Fibroblast of the aortic adventitia (primary cell): ENCODE data around the gene TSHZ1. TPM values are rescaled to one million over a fixed set of nuclear protein-coding genes. Genes with fewer than 3 reads are reported as not detected.

Source experiments
- DNase-seq: peaks from one replicate; pipeline ENCODE4 v3.0.0-alpha.2; 2010; ENCODE audit warnings: low read depth
- H3K4me3 ChIP-seq: 2 replicates; pipeline ENCODE4 v1.5.1; 2011; ENCODE audit warnings: low read depth, mild to moderate bottlenecking, control low read depth, low read length, moderate library complexity
- total RNA-seq: library from RNA; depleted of rRNA; stranded (reverse); fragments of >200 nt; gene quantifications from 2 replicates; pipeline ENCODE4 v1.2.3, GENCODE V29; 2012; ENCODE audit warnings: low replicate concordance
- TF ChIP-seq, protein P1 (sequence below): IDR thresholded peaks from 2 replicates; pipeline ENCODE4 v1.5.1; 2011; ENCODE audit warnings: mild to moderate bottlenecking, low read length, control low read depth, inconsistent platforms; ENCODE audit not compliant: insufficient read depth

The TSHZ1 gene
- total RNA-seq, 1 donor, result 7.9 TPM

- TF ChIP-seq, protein P1, sequence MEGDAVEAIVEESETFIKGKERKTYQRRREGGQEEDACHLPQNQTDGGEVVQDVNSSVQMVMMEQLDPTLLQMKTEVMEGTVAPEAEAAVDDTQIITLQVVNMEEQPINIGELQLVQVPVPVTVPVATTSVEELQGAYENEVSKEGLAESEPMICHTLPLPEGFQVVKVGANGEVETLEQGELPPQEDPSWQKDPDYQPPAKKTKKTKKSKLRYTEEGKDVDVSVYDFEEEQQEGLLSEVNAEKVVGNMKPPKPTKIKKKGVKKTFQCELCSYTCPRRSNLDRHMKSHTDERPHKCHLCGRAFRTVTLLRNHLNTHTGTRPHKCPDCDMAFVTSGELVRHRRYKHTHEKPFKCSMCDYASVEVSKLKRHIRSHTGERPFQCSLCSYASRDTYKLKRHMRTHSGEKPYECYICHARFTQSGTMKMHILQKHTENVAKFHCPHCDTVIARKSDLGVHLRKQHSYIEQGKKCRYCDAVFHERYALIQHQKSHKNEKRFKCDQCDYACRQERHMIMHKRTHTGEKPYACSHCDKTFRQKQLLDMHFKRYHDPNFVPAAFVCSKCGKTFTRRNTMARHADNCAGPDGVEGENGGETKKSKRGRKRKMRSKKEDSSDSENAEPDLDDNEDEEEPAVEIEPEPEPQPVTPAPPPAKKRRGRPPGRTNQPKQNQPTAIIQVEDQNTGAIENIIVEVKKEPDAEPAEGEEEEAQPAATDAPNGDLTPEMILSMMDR, result no peak
- no peak for DNase-seq
- no peak overlapping the region for H3K4me3 ChIP-seq
Observed at GRCh38 chr18:75165926-75166325, 44.7 kb upstream of the TSHZ1 start.

- TF ChIP-seq, protein P1, result no peak
- no peak overlapping the region for H3K4me3 ChIP-seq
- DNase-seq, result no peak
Observed at GRCh38 chr18:75167137-75167536, 43.5 kb upstream of the TSHZ1 start.

DNA sequence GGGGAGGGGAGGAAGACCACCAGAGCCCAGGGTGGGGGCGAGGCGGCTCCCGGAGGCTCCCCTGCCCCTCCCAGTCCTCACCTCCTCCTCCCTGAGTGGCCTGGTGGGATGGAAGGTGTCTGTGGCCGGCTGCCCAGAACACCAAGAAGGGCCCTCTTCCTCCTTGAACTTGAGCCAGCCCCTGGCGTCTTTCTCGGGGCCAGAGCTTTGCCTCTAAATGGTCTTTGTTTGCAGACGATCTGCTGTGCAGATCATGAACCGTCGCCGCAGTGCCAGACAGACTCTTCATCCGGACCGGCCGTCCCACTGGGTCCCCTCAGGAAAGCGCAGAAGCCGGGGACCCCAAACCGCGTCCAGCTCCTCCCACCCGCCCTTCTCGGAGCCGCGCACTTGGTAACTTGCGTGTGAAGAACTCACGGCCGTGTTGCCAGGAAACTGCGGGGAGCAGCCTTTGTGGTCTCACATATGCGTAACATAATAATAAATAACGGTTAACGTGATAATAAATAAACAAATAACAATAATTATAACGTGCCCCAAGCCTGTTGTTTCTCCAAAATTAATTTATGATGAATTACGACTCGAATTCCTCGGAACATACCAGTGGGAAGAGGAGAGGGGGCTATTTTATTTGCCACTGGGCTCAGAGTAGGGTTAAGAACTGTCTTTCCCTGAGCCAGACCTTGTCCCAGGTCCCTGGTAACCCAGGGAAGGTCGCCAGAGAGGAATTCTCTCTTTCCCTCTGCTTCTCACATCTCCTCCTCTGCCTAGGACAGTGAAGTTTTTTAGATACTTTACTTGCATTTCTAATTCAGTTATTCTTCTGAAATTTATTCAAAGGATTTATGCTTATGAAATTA, 42.6 kb upstream of the TSHZ1 start:
- H3K4me3 ChIP-seq, result no peak overlapping the region
- DNase-seq, result no peak
- TF ChIP-seq, protein P1, result no peak

- DNase-seq, result no peak
- H3K4me3 ChIP-seq, result no peak overlapping the region
- TF ChIP-seq, protein P1, result no peak
Observed at GRCh38 chr18:75168619-75169018, 42.0 kb upstream of the TSHZ1 start.

DNA sequence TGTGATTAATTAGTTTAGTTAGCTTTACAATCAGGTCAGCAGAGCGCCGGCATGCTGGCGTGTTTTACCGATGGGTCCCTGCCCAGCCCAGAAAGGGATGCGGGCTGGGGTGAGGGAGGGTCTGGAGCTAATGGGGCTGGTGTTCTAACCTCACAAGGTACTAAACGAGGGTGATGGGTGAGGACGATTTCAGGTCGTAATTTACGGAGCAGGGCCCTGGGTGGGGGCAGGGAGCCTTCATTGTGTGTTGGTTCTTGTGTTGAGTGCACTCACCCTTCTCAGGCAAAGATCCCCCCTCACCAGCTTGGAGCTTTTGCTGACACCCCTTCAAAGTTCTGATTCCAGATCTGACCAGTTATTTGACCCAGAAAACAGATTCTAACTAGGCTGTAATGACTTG, 41.2 kb upstream of the TSHZ1 start:
- H3K4me3 ChIP-seq, result no peak overlapping the region
- TF ChIP-seq, protein P1, result no peak
- DNase-seq, result no peak

DNA sequence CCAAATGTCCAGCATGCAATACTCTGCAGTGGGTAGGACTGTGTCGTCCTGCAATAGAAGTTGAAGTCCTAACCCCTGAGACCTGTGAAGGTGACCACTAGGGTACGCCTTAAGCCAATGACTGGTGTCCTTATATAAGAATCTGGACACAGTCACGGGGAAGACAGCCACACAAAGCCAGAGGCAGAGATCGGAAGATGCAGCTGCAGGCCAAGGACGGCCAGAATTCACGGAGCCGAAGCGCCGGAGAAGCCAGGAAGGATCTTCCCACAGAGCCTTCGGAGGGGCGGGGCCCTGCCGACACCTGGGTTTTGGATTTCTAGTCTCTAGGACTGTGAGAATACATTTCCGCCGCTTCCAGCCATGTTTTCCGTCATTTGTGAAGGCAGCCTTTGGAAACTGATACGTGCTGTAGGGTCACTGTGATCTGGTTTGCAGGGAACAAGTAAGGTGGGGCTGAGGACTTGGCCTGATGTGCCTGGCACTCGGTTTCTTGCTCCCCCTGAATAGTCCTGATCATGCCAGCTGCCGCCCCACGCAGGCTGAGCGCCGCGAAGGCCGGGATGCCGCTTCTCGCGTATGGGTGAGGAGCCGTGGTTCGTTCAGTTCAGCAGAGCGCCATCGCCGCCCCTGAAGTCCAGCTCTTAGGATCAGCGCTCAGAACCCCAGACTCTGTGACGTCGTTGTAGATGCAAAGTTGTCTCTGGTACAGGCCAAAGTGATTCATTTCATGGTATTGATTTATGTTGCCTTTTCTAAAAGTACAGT, 40.4 kb upstream of the TSHZ1 start:
- TF ChIP-seq, protein P1, result no peak

More for the DNA sequence above, 40.4 kb upstream of the TSHZ1 start:
- H3K4me3 ChIP-seq, result no peak overlapping the region
- DNase-seq, result no peak
